SK-N-SH (cell line): ENCODE measurements around the gene SORBS1. TPM values are rescaled to one million over a fixed set of nuclear protein-coding genes. Genes with fewer than 3 reads are reported as not detected.

Experiments
- CTCF ChIA-PET: fragments of 300-600, 350-600 bp; formaldehyde crosslinking; extraction: SDS; loops from one replicate; lab custom pipeline; 2021; lab: Yijun Ruan, JAX
- POLR2A ChIA-PET: fragments of 350-600 bp; sonication (Branson Sonifier 250); formaldehyde crosslinking; extraction: SDS; loops from one replicate; lab custom pipeline; 2020; ENCODE audit warnings: antibody characterized with exemption, inconsistent platforms; lab: Yijun Ruan, JAX
- DNase-seq: peaks from one replicate; pipeline ENCODE4 v3.0.0; 2012
- H2AFZ ChIP-seq: fragments of 200-600 bp; sonication (generic); 2 replicates; pipeline ENCODE4 v1.8.1; 2016; ENCODE audit warnings: antibody characterized with exemption, mild to moderate bottlenecking, low read depth
- H3F3A ChIP-seq: fragments of 200-600 bp; sonication (generic); replicated peaks from 2 replicates; pipeline ENCODE3; 2016; ENCODE audit warnings: antibody characterized with exemption, mild to moderate bottlenecking; ENCODE audit not compliant: insufficient read depth
- H3K27ac ChIP-seq, 2 experiments: fragments of 200-500 bp in 1 of 2; fragments of 200-600 bp in 1 of 2; sonication (Bioruptor generic) in 1 of 2; sonication (generic), shearing (Covaris generic) in 1 of 2; 2 replicates each; pipeline versions ENCODE4 v1.5.1 to v1.6.1; 2014 to 2016; ENCODE audit warnings: low read depth in 2 of 2, inconsistent platforms in 1 of 2, low read length in 1 of 2, mild to moderate bottlenecking in 1 of 2, mixed read lengths in 1 of 2
- H3K27me3 ChIP-seq: fragments of 200-600 bp; sonication (generic), shearing (Covaris generic); 2 replicates; pipeline ENCODE4 v1.6.1; 2016; ENCODE audit warnings: mixed run types; ENCODE audit not compliant: insufficient read depth
- H3K36me3 ChIP-seq, 2 experiments: fragments of 200-500 bp in 1 of 2; fragments of 200-600 bp in 1 of 2; sonication (Bioruptor generic) in 1 of 2; sonication (generic) in 1 of 2; replicated peaks in 1 of 2; 2 replicates each; pipeline versions ENCODE3 to v1.5.1; 2014 to 2016; ENCODE audit warnings: low read length in 1 of 2, mild to moderate bottlenecking in 1 of 2; ENCODE audit not compliant: insufficient read depth in 2 of 2, control insufficient read depth in 1 of 2
- H3K4me1 ChIP-seq, 2 experiments: fragments of 200-500 bp in 1 of 2; fragments of 200-600 bp in 1 of 2; sonication (Bioruptor generic) in 1 of 2; sonication (generic), shearing (Covaris generic) in 1 of 2; 2 replicates each; pipeline versions ENCODE4 v1.5.1 to v1.6.1; 2014 to 2016; ENCODE audit warnings: low read depth in 1 of 2, low read length in 1 of 2, mixed run types in 1 of 2; ENCODE audit not compliant: insufficient read depth in 2 of 2, control insufficient read depth in 1 of 2
- H3K4me2 ChIP-seq: fragments of 200-600 bp; sonication (generic), shearing (Covaris generic); 2 replicates; pipeline ENCODE4 v1.6.1; 2017; ENCODE audit warnings: mixed run types
- H3K4me3 ChIP-seq, 2 experiments: fragments of 200-500 bp in 1 of 2; fragments of 200-600 bp in 1 of 2; sonication (Bioruptor generic) in 1 of 2; sonication (generic), shearing (Covaris generic) in 1 of 2; 2 replicates each; pipeline versions ENCODE4 v1.5.1 to v1.8.1; 2014 to 2016; ENCODE audit warnings: low read depth in 2 of 2, inconsistent platforms in 1 of 2, low read length in 1 of 2, mild to moderate bottlenecking in 1 of 2, mixed read lengths in 1 of 2, moderate library complexity in 1 of 2
- H3K79me2 ChIP-seq: fragments of 200-600 bp; sonication (generic); 2 replicates; pipeline ENCODE4 v1.8.1; 2017; ENCODE audit warnings: mild to moderate bottlenecking; ENCODE audit not compliant: insufficient read depth
- H3K9ac ChIP-seq: fragments of 200-600 bp; sonication (generic); 2 replicates; pipeline ENCODE4 v1.6.1; 2017; ENCODE audit warnings: mixed run types
- H3K9me2 ChIP-seq: fragments of 200-600 bp; sonication (generic); 2 replicates; pipeline ENCODE4 v1.6.1; 2017; ENCODE audit warnings: mixed run types
- H3K9me3 ChIP-seq: fragments of 200-600 bp; sonication (generic); 2 replicates; pipeline ENCODE4 v1.6.1; 2017; ENCODE audit warnings: mixed run types, mild to moderate bottlenecking, moderate library complexity
- H4K20me1 ChIP-seq: fragments of 200-600 bp; sonication (generic); 2 replicates; pipeline ENCODE4 v1.6.1; 2017; ENCODE audit warnings: mild to moderate bottlenecking, mixed run types; ENCODE audit not compliant: insufficient read depth
- CHD2 ChIP-seq: fragments of 150-350 bp; IDR thresholded peaks from 2 replicates; pipeline ENCODE4 v1.6.1; 2018; ENCODE audit warnings: low read length; ENCODE audit not compliant: partially characterized antibody
- ELF1 ChIP-seq: IDR thresholded peaks from 2 replicates; pipeline ENCODE4 v1.4.0; 2012
- EP300 ChIP-seq, 2 experiments: IDR thresholded peaks; 2 replicates each; pipeline versions ENCODE4 v1.4.0 to v1.6.1; 2012; ENCODE audit warnings: borderline replicate concordance in 1 of 2, low read depth in 1 of 2, low read length in 1 of 2
- FOSL2 ChIP-seq: IDR thresholded peaks from 2 replicates; pipeline ENCODE4 v1.4.0; 2012; ENCODE audit warnings: low read depth, mild to moderate bottlenecking, moderate library complexity, borderline replicate concordance
- FOXM1 ChIP-seq: IDR thresholded peaks from 2 replicates; pipeline ENCODE4 v1.4.0; 2012; ENCODE audit warnings: low read depth, mild to moderate bottlenecking
- GABPA ChIP-seq: IDR thresholded peaks from 2 replicates; pipeline ENCODE4 v1.4.0; 2012; ENCODE audit warnings: low read depth, mild to moderate bottlenecking
- GATA2 ChIP-seq: sonication (generic); formaldehyde crosslinking; IDR thresholded peaks from 2 replicates; pipeline ENCODE4 v1.5.0; 2020; ENCODE audit warnings: mild to moderate bottlenecking, missing genetic modification reagents
- IRF3 ChIP-seq: fragments of 150-350 bp; IDR thresholded peaks from 2 replicates; pipeline ENCODE4 v1.6.1; 2016; ENCODE audit warnings: mild to moderate bottlenecking, low read depth, low read length
- MAX ChIP-seq: IDR thresholded peaks from 2 replicates; pipeline ENCODE4 v1.4.0; 2012; ENCODE audit warnings: low read depth
- MXI1 ChIP-seq: IDR thresholded peaks from 2 replicates; pipeline ENCODE4 v1.6.1; 2012; ENCODE audit warnings: mild to moderate bottlenecking, low read depth, low read length, improper control_type of control experiment
- NRF1 ChIP-seq: IDR thresholded peaks from 2 replicates; pipeline ENCODE4 v1.6.1; 2012; ENCODE audit warnings: low read depth, mild to moderate bottlenecking, low read length
- RAD21 ChIP-seq: IDR thresholded peaks from 2 replicates; pipeline ENCODE4 v1.6.1; 2012; ENCODE audit warnings: mild to moderate bottlenecking, low read length
- REST ChIP-seq: IDR thresholded peaks from 2 replicates; pipeline ENCODE4 v1.6.1; 2012; ENCODE audit warnings: mild to moderate bottlenecking, low read depth, low read length, moderate library complexity
- TAF1 ChIP-seq: IDR thresholded peaks from 2 replicates; pipeline ENCODE4 v1.6.1; 2012; ENCODE audit warnings: low read depth, mild to moderate bottlenecking, low read length, moderate library complexity, borderline replicate concordance
- TEAD4 ChIP-seq: IDR thresholded peaks from 2 replicates; pipeline ENCODE4 v1.4.0; 2012; ENCODE audit warnings: mild to moderate bottlenecking, borderline replicate concordance; ENCODE audit not compliant: insufficient read depth
- USF2 ChIP-seq: fragments of 150-350 bp; IDR thresholded peaks from 2 replicates; pipeline ENCODE4 v1.6.1; 2017; ENCODE audit warnings: antibody characterized with exemption, low read length, low read depth, borderline replicate concordance
- YY1 ChIP-seq: IDR thresholded peaks from 2 replicates; pipeline ENCODE4 v1.4.0; 2012; ENCODE audit warnings: low read depth, mild to moderate bottlenecking
- ZBTB33 ChIP-seq: IDR thresholded peaks from 2 replicates; pipeline ENCODE4 v1.4.0; 2012; ENCODE audit warnings: low read depth, borderline replicate concordance
- WGBS: methylation state at CpG from one replicate; pipeline ENCODE4 v1.1.6; 2017; ENCODE audit warnings: low lambda C conversion rate; 5-methylcytosine and 5-hydroxymethylcytosine counted together
- polyA plus RNA-seq, 3 experiments: library from polyadenylated mRNA; depleted of rRNA; stranded (reverse); fragments of >200 nt; gene quantifications; 2 replicates each; pipeline ENCODE4 v1.2.3, GENCODE V29; 2012

Gene SORBS1
- polyA plus RNA-seq, 1 of the 3 experiments (the other 2 are of a cell fraction), result 0.36 TPM

- peak overlapping the region; percentile 85 for H2AFZ ChIP-seq
- H3K27ac ChIP-seq, result peak overlapping the region in 1 of 2 experiments; percentile 66; a peak in 2 of 4 replicates
- H3K9me2 ChIP-seq, result no peaks in the 10 kb centered on the region
- no peaks in the 10 kb centered on the region for H3K27me3 ChIP-seq
- no peak overlapping the region for H3K4me3 ChIP-seq
- POLR2A ChIA-PET, result no interaction called here
- WGBS, result 60% methylated on average over 12 of the region's 12 CpGs
- no peak overlapping the region for H3K9ac ChIP-seq
- H3K4me1 ChIP-seq, result peaks cover 0 to 10% of the 10 kb centered on the region in 2 experiments; a peak in 1 of 4 replicates
- H3K36me3 ChIP-seq, result no peaks in the 10 kb centered on the region
- CTCF ChIA-PET, result interaction anchor here (1.3 to 1.8 kb wide), 2 partner anchors 88 to 91 kb away, joined by 3 to 4 read pairs; no protein-coding TSS in a partner anchor
- H3K9me3 ChIP-seq, result no peaks in the 10 kb centered on the region
- peak overlapping the region; percentile 39 for H3K4me2 ChIP-seq
- H4K20me1 ChIP-seq, result no peaks in the 10 kb centered on the region
- H3F3A ChIP-seq, result peaks cover 6% of the 10 kb centered on the region
- TF ChIP-seq GABPA (0 out of 2 replicates have a peak, but pooled peaks have one; percentile 7), MAX (no peak), GATA2 (CRISPR knock-in tag) (no peak), RAD21 (no peak), FOXM1 (0 out of 2 replicates have a peak, but pooled peaks have one; percentile 27), EP300 (IDR thresholded peaks at IDR 0.05; ENCODE audit: borderline replicate concordance in 1 of 2, low read depth in 1 of 2, low read length in 1 of 2) (no peak), FOSL2 (0 out of 2 replicates have a peak, but pooled peaks have one; percentile 18), CHD2 (no peak), YY1 (peak; percentile 45; the same call in 1 of the 2 replicates), ELF1 (no peak), ZBTB33 (no peak), TEAD4 (no peak)
- TF ChIP-seq, all 33 proteins: peak for 4
- H3K79me2 ChIP-seq, result no peaks in the 10 kb centered on the region
- DNase-seq, result no peak
Observed at GRCh38 chr10:95333997-95334804, 227.0 kb downstream of the SORBS1 start.

GRCh38 chr10:95332666-95333249, 228.4 kb downstream of the SORBS1 start:
- H3K27me3 ChIP-seq, result no peaks in the 10 kb centered on the region
- H3K4me3 ChIP-seq, result no peak overlapping the region
- peaks cover 2 to 10% of the 10 kb centered on the region in 2 experiments; a peak in 1 of 4 replicates for H3K4me1 ChIP-seq
- no peak overlapping the region for H3K4me2 ChIP-seq
- H3K9me2 ChIP-seq, result no peaks in the 10 kb centered on the region
- ChIA-PET POLR2A (no interaction called here), CTCF (interaction anchor here (1.8 kb wide), 1 partner anchor 89 kb away, joined by 4 read pairs; no protein-coding TSS in a partner anchor)
- no peak overlapping the region for H3K27ac ChIP-seq
- no peaks in the 10 kb centered on the region for H3K9me3 ChIP-seq
- WGBS, result 93% methylated on average over 4 of the region's 4 CpGs
- H4K20me1 ChIP-seq, result no peaks in the 10 kb centered on the region
- H2AFZ ChIP-seq, result no peak overlapping the region
- H3K9ac ChIP-seq, result no peak overlapping the region
- H3F3A ChIP-seq, result peaks cover 6% of the 10 kb centered on the region
- H3K79me2 ChIP-seq, result no peaks in the 10 kb centered on the region
- no peaks in the 10 kb centered on the region for H3K36me3 ChIP-seq
- DNase-seq, result no peak
- TF ChIP-seq IRF3 (no peak), MXI1 (no peak), NRF1 (no peak), TAF1 (no peak), REST (no peak), USF2 (no peak)
